Heart left ventricle (tissue), 13 donors: ENCODE measurements around the gene BST2.

Source experiments
- CTCF ChIP-seq, 12 donors: fragments of 200-600 bp; sonication (generic) in 4 of 12; IDR thresholded peaks; one replicate each; pipeline versions ENCODE4 v1.5.0 to v1.8.0; 2018 to 2022; ENCODE audit warnings: antibody characterized with exemption in 12 of 12, mild to moderate bottlenecking in 5 of 12
- POLR2A ChIP-seq, 2 donors: fragments of 450-650 bp; IDR thresholded peaks; one replicate each; pipeline ENCODE4 v1.6.1; 2017; ENCODE audit warnings: antibody characterized with exemption in 2 of 2, mild to moderate bottlenecking in 2 of 2, moderate library complexity in 2 of 2
- donor health status: ischemic (EF 13 %, LVEDD 7.1; RV severe dilation, severe dysfunction).
- donor health status: DM: no; HTN: yes; CAD: no.
- donor health status: DM: no; HTN: no; CAD: no.
- donor health status: ischemic (EF 25% LVEDD 6.9; RV normal size, moderate dysfunction).
- donor health status: ischemic (EF 25% LVEDD 5.7; RV mildly dilated, moderate dysfunction).
- donor health status: ischemic (EF 35%, LVEDD 5.7; RV mildly dilated, moderate dysfunction).
- donor health status: nonischemic (EF 11% LVEDD 7.7; RV severe dilation, severe dysfunction).
- donor health status: DM: yes; HTN: yes; CAD: no.
- donor health status: PGD.
- donor health status: ischemic (EF 29% LVEDD 5.4; RV normal size, mild dysfunction).
- donor health status: nonischemic (EF 23%, LVEDD 6.1; RV moderate dilation, normal function).

- TF ChIP-seq CTCF (IDR thresholded peaks at IDR 0.05): no peak
- no peak for TF ChIP-seq POLR2A (IDR thresholded peaks at IDR 0.05)
These were observed 40.1 kb downstream of the BST2 start for GRCh38 chr19:17365361-17365760.
